Testis (tissue), 2 donors: ENCODE results near the gene DQX1.

Source experiments
- CTCF ChIP-seq, 3 experiments: fragments of 450-650 bp in 2 of 3; fragments of 200-600 bp in 1 of 3; sonication (generic) in 1 of 3; IDR thresholded peaks; one replicate each; pipeline ENCODE4 v1.5.1; 2016 to 2019; ENCODE audit warnings: antibody characterized with exemption in 3 of 3, mild to moderate bottlenecking in 2 of 3, moderate library complexity in 1 of 3
- POLR2A ChIP-seq: fragments of 450-650 bp; IDR thresholded peaks from one replicate; pipeline ENCODE4 v1.6.1; 2017; ENCODE audit warnings: antibody characterized with exemption, mild to moderate bottlenecking, moderate library complexity

- TF ChIP-seq POLR2A = no peak
- TF ChIP-seq CTCF (IDR thresholded peaks at IDR 0.05) = no peak
These were observed 21.4 kb downstream of the DQX1 start for GRCh38 chr2:74504591-74504990.
